ENCODE data around the gene PTPRJ.
"Not testable (repeated sequence)": the region's sequence is repeated elsewhere in the genome, so short reads cannot be mapped to it uniquely, and the experiment has no call there.

PTPRJ gene

GRCh38 chr11:47980088-47980906 is at the start of gene PTPRJ:
TSS of gene PTPRJ (plus strand) at chr11:47980559. CDS start at chr11:47980913, 354 bp downstream.
- no peak for DNase-seq

- no peak for DNase-seq
These were observed 47.8 kb upstream of the PTPRJ start for GRCh38 chr11:47932544-47932943.

GRCh38 chr11:47933797-47934196 is 46.6 kb upstream of the PTPRJ start:
- not testable (repeated sequence) for DNase-seq

GRCh38 chr11:47938791-47939560 is 41.4 kb upstream of the PTPRJ start:
- no peak for DNase-seq

- DNase-seq, result no peak
These were observed 39.3 kb upstream of the PTPRJ start for GRCh38 chr11:47940904-47941649.

- no peak for DNase-seq
These were observed 38.3 kb upstream of the PTPRJ start for GRCh38 chr11:47941907-47942558.

- DNase-seq, result no peak
These were observed 36.4 kb upstream of the PTPRJ start for GRCh38 chr11:47943721-47944586.

- DNase-seq, result no peak
These were observed 35.7 kb upstream of the PTPRJ start for GRCh38 chr11:47944632-47945031.

GRCh38 chr11:47946682-47947559 is 33.4 kb upstream of the PTPRJ start:
- DNase-seq, result no peak

- no peak for DNase-seq
These were observed 32.2 kb upstream of the PTPRJ start for GRCh38 chr11:47948137-47948536.

- DNase-seq, result not testable (repeated sequence)
These were observed 31.2 kb upstream of the PTPRJ start for GRCh38 chr11:47949001-47949675.

- no peak for DNase-seq
These were observed 30.0 kb upstream of the PTPRJ start for GRCh38 chr11:47950396-47950795.

GRCh38 chr11:47951504-47951903 is 28.9 kb upstream of the PTPRJ start:
- not testable (repeated sequence) for DNase-seq

- DNase-seq, result no peak
These were observed 25.2 kb upstream of the PTPRJ start for GRCh38 chr11:47955061-47955755.

GRCh38 chr11:47960015-47960414 is 20.3 kb upstream of the PTPRJ start:
- DNase-seq, result no peak

- DNase-seq, result no peak
These were observed 19.0 kb upstream of the PTPRJ start for GRCh38 chr11:47961383-47961782.

- no peak for DNase-seq
These were observed 15.8 kb upstream of the PTPRJ start for GRCh38 chr11:47964546-47964945.

- DNase-seq, result no peak
These were observed 12.5 kb upstream of the PTPRJ start for GRCh38 chr11:47967577-47968525.

All from cerebellar nuclear complex (tissue), 1 donor.